22Rv1 (cell line): Measurements from ENCODE around the gene MPL.

Experiments used
- CTCF ChIP-seq: fragments of 450-650 bp; IDR thresholded peaks from 2 replicates; pipeline ENCODE4 v1.5.1; 2017; ENCODE audit warnings: mild to moderate bottlenecking
- ZFX ChIP-seq: fragments of 450-650 bp; IDR thresholded peaks from 2 replicates; pipeline ENCODE4 v1.6.1; 2017; ENCODE audit warnings: antibody characterized with exemption, borderline replicate concordance

- TF ChIP-seq CTCF (no peak), ZFX (no peak)
Observed at GRCh38 chr1:43304314-43304681, 33.3 kb upstream of the MPL start.
